ENCODE results near the gene MRPS26. TPM values are rescaled to one million over a fixed set of nuclear protein-coding genes. Genes with fewer than 3 reads are reported as not detected.

Gene MRPS26
- total RNA-seq, 2 donors from 2014 or later = 75.8 to 129 TPM

DNA sequence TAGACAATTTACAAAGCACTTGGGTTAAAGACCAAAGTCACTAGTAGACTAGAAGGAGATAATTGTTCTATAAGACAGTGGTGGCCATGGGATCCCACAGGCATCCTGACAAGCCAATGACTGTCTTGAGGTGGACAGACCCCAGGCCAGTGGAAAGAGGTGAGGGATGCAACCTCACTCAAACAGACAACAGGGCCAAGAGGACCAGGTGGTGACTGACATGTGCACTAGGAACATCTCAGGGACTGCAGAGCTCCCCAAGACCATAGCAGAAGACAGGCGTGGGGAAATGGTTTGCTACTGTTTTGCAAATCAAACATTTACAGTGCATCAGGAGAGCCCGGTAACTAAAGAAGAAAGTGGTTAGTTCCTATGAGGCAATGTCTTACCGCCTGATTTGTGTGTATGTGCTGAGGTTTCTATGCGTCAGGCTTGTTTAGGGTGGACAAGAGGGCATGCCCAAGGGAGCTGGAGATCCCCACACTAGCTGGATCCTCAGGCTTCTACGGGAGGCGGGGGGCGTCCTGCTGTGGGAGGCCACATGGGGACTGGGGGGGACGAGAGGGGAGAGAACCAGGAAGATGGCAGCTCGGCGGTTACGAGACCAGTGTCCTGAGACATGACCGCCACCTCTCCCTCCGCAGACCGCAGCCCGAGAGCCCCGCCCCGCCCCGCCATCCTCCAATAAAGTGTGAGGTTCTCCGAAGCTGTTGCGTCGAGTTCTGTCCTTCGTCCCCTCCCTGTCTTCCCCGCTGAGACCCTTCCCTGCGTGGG, 623 bp upstream of the MRPS26 start:
- WGBS = 2% methylated on average over 24 of the region's 24 CpGs
- intact Hi-C loops (cut with DNase I) = no loop called here
- Histone ChIP-seq H3K4me3 (peak overlapping the region; percentile 83 to 93), H3K4me1 (replicated peaks) (peaks cover 13% of the 10 kb centered on the region), H3K9me3 (no peaks in the 10 kb centered on the region), H3K27me3 (replicated peaks; ENCODE audit: insufficient read depth) (no peaks in the 10 kb centered on the region), H3K36me3 (no peaks in the 10 kb centered on the region), H3K27ac (peak overlapping the region; percentile 90 to 96)
- peak; percentile 74 for DNase-seq (ENCODE audit: low spot score)
- TF ChIP-seq POLR2A (IDR thresholded peaks at IDR 0.05) = no peak
- TF ChIP-seq, protein P1, sequence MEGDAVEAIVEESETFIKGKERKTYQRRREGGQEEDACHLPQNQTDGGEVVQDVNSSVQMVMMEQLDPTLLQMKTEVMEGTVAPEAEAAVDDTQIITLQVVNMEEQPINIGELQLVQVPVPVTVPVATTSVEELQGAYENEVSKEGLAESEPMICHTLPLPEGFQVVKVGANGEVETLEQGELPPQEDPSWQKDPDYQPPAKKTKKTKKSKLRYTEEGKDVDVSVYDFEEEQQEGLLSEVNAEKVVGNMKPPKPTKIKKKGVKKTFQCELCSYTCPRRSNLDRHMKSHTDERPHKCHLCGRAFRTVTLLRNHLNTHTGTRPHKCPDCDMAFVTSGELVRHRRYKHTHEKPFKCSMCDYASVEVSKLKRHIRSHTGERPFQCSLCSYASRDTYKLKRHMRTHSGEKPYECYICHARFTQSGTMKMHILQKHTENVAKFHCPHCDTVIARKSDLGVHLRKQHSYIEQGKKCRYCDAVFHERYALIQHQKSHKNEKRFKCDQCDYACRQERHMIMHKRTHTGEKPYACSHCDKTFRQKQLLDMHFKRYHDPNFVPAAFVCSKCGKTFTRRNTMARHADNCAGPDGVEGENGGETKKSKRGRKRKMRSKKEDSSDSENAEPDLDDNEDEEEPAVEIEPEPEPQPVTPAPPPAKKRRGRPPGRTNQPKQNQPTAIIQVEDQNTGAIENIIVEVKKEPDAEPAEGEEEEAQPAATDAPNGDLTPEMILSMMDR (IDR thresholded peaks at IDR 0.05) = no peak
- TF ChIP-seq POLR2AphosphoS5 (IDR thresholded peaks at IDR 0.05) = no peak

DNA sequence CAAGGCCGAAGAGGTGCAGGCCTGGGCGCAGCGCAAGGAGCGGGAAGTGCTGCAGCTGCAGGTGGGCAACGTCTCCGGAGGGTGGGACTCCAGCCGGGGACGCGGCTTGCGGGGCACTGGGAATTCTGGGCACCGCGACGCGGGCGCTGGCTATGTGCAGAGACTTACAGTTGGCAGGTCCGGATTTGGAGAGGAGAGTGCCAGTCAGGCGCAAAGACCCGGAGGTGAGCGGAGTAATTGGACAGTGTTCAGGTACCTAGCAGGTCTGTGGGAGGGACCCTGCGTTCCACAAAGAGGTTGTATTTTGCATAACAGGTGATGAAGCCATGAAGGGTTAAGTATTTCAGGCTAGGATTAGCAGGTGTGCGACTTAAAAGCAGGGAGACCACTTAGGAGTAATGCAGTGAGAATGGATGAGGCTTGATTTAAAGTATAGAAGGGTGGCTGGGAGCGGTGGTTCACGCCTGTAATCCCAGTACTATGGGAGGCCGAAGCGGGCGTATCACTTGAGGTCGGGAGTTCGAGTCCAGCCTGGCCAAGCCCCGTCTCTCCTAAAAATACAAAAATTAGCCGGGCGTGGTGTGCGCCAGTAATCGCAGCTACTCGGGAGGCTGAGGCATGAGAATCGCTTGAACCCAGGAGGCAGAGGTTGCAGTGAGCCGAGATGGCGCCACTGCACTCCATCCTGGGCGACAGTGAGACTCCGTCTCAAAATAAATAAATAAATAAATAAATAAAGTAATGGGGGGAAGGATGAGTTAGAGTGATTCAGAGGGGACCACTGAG, 1.0 kb downstream of the MRPS26 start:
- intact Hi-C loops (cut with DNase I) = no loop called here
- peak overlapping the region; percentile 83 to 93 for H3K4me3 ChIP-seq
- H3K36me3 ChIP-seq = no peaks in the 10 kb centered on the region
- DNase-seq (ENCODE audit: low spot score) = peak; percentile 24
- no peaks in the 10 kb centered on the region for H3K9me3 ChIP-seq
- no peaks in the 10 kb centered on the region for H3K27me3 ChIP-seq (replicated peaks; ENCODE audit: insufficient read depth)
- peak overlapping the region; percentile 90 to 96 for H3K27ac ChIP-seq
- TF ChIP-seq, protein P1 (IDR thresholded peaks at IDR 0.05) = no peak
- no peak for TF ChIP-seq POLR2AphosphoS5 (IDR thresholded peaks at IDR 0.05)
- TF ChIP-seq POLR2A (IDR thresholded peaks at IDR 0.05) = no peak
- 34% methylated on average over 38 of the region's 39 CpGs for WGBS
- H3K4me1 ChIP-seq (replicated peaks) = peaks cover 8% of the 10 kb centered on the region

DNA sequence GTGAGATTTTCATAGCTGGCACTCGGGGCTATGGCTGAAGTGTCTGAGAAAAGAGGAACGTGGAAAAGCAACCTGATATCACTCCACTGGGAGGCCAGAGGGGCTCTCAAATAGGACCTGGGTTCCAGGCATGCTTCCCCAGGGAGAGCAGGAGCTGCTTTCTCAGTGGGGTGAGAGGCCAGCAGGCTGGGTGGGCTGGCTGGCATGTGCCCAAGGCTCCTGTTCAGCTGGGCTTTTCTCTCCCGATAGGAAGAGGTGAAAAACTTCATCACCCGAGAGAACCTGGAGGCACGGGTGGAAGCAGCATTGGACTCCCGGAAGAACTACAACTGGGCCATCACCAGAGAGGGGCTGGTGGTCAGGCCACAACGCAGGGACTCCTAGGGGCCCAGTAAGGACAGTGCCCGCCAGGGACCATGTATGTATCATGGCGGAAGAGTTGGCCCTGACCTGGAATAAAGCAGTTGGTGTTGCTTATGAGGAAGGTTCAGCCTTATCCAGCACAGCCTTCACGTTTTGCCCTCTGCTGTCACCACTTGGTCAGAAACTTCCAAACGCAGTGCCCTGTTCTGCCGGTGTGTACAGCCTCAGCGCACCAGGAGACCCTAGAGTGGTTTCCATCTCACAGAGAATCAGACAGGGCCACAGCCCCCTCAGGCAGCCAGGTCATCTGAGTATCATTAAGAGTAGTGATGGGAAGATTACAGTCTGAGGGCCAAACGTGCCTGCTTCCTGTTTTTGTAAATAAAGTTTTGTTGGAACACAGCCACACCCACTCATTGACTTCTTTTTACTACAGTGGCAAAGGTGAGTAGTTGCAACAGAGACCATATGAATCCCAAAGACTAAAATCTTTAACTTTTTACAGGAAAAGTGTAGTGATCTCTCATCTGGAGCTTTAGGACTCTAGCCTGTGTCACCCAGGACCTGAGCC, 1.9 kb downstream of the MRPS26 start:
- no peak for DNase-seq (ENCODE audit: low spot score)
- Histone ChIP-seq H3K4me3 (no peak overlapping the region), H3K27ac (no peak overlapping the region), H3K9me3 (no peaks in the 10 kb centered on the region), H3K36me3 (no peaks in the 10 kb centered on the region), H3K4me1 (replicated peaks) (peaks cover 7% of the 10 kb centered on the region), H3K27me3 (replicated peaks; ENCODE audit: insufficient read depth) (no peaks in the 10 kb centered on the region)
- intact Hi-C loops (cut with DNase I) = no loop called here
- TF ChIP-seq POLR2AphosphoS5 (IDR thresholded peaks at IDR 0.05) = no peak
- TF ChIP-seq, protein P1 (IDR thresholded peaks at IDR 0.05) = no peak
- 74% methylated on average over 13 of the region's 14 CpGs for WGBS

DNA sequence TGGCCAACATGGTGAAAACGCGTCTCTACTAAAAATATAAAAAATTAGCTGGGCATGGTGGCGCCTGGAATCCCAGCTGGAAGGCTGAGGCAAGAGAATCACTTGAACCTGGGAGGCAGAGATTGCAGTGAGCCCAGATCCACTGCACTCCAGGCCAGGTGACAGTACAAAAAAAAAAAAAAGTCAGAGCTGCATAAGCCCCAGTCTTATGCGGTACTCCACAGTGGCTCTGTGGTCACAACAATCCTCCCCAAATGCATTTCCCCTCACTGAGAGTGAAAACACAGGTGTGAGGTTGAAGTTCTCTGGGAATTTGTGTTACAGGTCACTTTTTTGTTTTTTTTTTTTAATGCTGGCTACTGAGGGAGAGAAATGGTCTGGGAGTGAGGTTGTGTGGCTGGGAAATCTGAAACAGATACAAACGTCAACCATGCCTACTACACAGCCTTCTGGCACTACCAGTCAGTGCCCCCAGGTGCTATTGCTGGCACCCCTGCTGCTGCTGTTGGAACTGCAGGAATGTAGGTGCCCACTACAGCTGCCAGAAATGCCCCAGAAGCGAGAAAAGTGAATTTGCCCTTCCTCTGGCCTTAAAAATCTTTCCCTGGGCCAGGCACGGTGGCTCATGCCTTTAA, 5.7 kb downstream of the MRPS26 start:
- Histone ChIP-seq H3K36me3 (no peaks in the 10 kb centered on the region), H3K27ac (no peak overlapping the region), H3K27me3 (replicated peaks; ENCODE audit: insufficient read depth) (no peaks in the 10 kb centered on the region), H3K9me3 (no peaks in the 10 kb centered on the region), H3K4me1 (replicated peaks) (peaks cover 7% of the 10 kb centered on the region), H3K4me3 (no peak overlapping the region)
- 69% methylated on average over 7 of the region's 7 CpGs for WGBS
- intact Hi-C loops (cut with DNase I) = loop anchor here (10.0 kb wide), 1 partner anchor 263 kb away; no protein-coding TSS in a partner anchor
- no peak for DNase-seq (ENCODE audit: low spot score)
- TF ChIP-seq POLR2A (IDR thresholded peaks at IDR 0.05) (no peak), POLR2AphosphoS5 (IDR thresholded peaks at IDR 0.05) (no peak)
- TF ChIP-seq, protein P1 (IDR thresholded peaks at IDR 0.05) = no peak

Data from prostate gland (tissue), 2 donors.